Thymus (tissue), 11 donors: Measurements from ENCODE around the gene TEKTIP1. TPM values are rescaled to one million over a fixed set of nuclear protein-coding genes. Genes with fewer than 3 reads are reported as not detected.
"Not testable (repeated sequence)": the region's sequence is repeated elsewhere in the genome, so short reads cannot be mapped to it uniquely, and the experiment has no call there.

Source experiments
- DNase-seq, 9 donors: peaks; one replicate each; pipeline ENCODE4 v3.0.0-alpha.2; 2013; ENCODE audit warnings: low spot score in 9 of 9, low read depth in 6 of 9, missing footprints in 1 of 9
- H3K27ac ChIP-seq, 2 donors: one replicate each; pipeline ENCODE4 v1.5.1; 2013; ENCODE audit warnings: control low read depth in 1 of 2, low read depth in 1 of 2, low read length in 1 of 2, mild to moderate bottlenecking in 1 of 2, moderate library complexity in 1 of 2
- H3K27me3 ChIP-seq, 2 donors: one replicate each; pipeline ENCODE4 v1.5.1; 2013; ENCODE audit warnings: low read length in 1 of 2; ENCODE audit not compliant: control insufficient read depth in 2 of 2, insufficient read depth in 1 of 2
- H3K36me3 ChIP-seq, 2 donors: one replicate each; pipeline ENCODE4 v1.5.1; 2013; ENCODE audit warnings: low read length in 1 of 2, mild to moderate bottlenecking in 1 of 2, moderate library complexity in 1 of 2; ENCODE audit not compliant: control insufficient read depth in 2 of 2, insufficient read depth in 2 of 2
- H3K4me1 ChIP-seq, 2 donors: one replicate each; pipeline ENCODE4 v1.5.1; 2013; ENCODE audit warnings: low read length in 2 of 2; ENCODE audit not compliant: control insufficient read depth in 2 of 2, insufficient read depth in 2 of 2
- H3K4me3 ChIP-seq, 2 donors: one replicate each; pipeline ENCODE4 v1.5.1; 2013; ENCODE audit warnings: low read length in 2 of 2, control low read depth in 1 of 2, mild to moderate bottlenecking in 1 of 2
- H3K9me3 ChIP-seq, 2 donors: one replicate each; pipeline ENCODE4 v1.5.1; 2013; ENCODE audit warnings: low read length in 1 of 2, mild to moderate bottlenecking in 1 of 2; ENCODE audit not compliant: control insufficient read depth in 2 of 2, insufficient read depth in 1 of 2
- WGBS: extraction: QIAGEN DNeasy Blood & Tissue Kit; methylation state at CpG from one replicate; pipeline ENCODE4 v1.1.7; 2013; 5-methylcytosine and 5-hydroxymethylcytosine counted together
- polyA plus RNA-seq: library from polyadenylated mRNA; stranded (reverse); fragments of 200-250 nt; gene quantifications from one replicate; pipeline ENCODE4 v1.2.3, GENCODE V29; 2013
- total RNA-seq: library from RNA; stranded (reverse); fragments of 120-200 nt; gene quantifications from one replicate; pipeline ENCODE4 v1.2.4, GENCODE V29; 2013
- donor health status: healthy.

The TEKTIP1 gene
- total and polyA plus RNA-seq, 2 donors = 0.61 to 4.9 TPM

DNA sequence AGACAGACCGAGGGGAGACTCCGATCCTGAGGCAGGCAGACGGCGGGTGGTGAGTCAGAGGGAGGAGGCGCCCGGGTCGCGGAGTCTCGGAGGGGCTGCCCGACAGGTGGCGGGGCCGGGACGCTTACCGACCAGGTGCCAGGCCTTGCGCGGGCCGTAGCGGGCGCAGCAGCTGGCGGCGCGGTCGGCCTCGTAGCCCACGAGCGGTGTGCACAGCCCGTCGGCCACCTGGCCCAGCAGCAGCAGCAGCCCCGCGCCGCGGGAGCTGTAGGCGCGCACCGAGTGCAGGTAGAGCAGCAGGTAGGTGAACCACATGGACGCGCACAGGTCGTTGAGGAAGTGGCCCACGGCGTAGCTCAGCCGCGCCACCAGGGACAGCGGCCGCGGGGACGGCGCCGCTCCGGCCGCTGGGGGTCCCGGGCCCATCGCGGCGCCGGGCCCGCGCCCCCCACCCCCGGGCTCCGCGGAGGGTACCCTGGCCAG, 18.0 kb downstream of the TEKTIP1 start:
- peak in 3 of 9 donors; percentile 41 to 56 (median 41) for DNase-seq
- Histone ChIP-seq H3K4me1 (peaks cover 30 to 55% of the 10 kb centered on the region in 2 donors), H3K9me3 (no peaks in the 10 kb centered on the region), H3K27me3 (no peaks in the 10 kb centered on the region), H3K27ac (peak overlapping the region; percentile 57 to 79), H3K4me3 (peak overlapping the region; percentile 76 to 98), H3K36me3 (peaks cover 0 to 9% of the 10 kb centered on the region in 2 donors)
- WGBS = under 1% methylated on average over 60 of the region's 60 CpGs

DNA sequence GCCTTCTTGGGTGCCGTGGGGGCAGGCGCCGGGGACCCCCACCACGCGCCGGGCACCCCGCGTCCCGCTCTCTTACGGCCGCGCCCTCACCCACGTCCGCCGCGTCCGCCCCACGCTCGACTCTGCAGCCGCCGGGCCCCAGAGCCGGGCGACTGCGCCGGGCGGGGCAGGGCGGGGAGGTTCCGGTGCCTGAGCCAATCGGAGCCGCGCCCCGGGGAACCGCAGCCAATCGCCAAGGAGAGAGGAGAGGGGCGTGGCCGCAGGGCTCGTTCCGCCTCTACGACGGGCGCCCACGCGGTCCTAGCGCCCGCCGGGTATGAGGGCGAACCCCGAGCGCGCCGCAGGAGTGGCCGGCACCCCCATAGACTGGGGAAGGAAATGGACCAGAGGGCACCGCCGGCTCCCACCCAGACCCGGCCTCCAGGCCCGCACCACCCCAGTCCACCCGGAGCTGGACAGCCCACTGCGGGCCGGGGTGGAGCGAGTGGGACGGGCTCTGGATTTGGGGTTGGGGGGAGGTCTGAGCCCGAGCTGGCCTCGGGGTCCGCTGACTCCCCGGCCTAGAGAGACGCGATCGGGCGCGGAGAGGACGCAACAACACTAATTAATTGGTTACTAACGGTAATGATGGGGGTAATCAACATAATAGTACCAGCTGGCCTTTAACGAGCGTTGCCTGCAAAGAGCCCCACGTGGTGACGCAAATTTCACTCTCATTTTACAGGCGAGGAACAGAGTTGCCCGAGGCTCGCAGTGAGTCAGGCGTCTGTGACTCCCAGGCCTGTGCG, 18.7 kb downstream of the TEKTIP1 start, which contains the start of gene MFSD12:
Gene MFSD12, minus strand, starts transcription at position 126 of the 788 bp plus-strand sequence. CDS start 183 bp downstream, outside the sequence.
- peak in 8 of 9 donors; percentile 81 to 97 (median 92) for DNase-seq
- H3K4me3 ChIP-seq = peak within 1 kb of the TSS; percentile 76 to 98
- no peaks in the 10 kb centered on the region for H3K27me3 ChIP-seq
- H3K4me1 ChIP-seq = peaks cover 30 to 51% of the 10 kb centered on the region in 2 donors
- peaks cover 0 to 9% of the 10 kb centered on the region in 2 donors for H3K36me3 ChIP-seq
- under 1% methylated on average over 81 of the region's 81 CpGs for WGBS
- H3K27ac ChIP-seq = peak within 1 kb of the TSS; percentile 72 to 85
- H3K9me3 ChIP-seq = no peaks in the 10 kb centered on the region

DNA sequence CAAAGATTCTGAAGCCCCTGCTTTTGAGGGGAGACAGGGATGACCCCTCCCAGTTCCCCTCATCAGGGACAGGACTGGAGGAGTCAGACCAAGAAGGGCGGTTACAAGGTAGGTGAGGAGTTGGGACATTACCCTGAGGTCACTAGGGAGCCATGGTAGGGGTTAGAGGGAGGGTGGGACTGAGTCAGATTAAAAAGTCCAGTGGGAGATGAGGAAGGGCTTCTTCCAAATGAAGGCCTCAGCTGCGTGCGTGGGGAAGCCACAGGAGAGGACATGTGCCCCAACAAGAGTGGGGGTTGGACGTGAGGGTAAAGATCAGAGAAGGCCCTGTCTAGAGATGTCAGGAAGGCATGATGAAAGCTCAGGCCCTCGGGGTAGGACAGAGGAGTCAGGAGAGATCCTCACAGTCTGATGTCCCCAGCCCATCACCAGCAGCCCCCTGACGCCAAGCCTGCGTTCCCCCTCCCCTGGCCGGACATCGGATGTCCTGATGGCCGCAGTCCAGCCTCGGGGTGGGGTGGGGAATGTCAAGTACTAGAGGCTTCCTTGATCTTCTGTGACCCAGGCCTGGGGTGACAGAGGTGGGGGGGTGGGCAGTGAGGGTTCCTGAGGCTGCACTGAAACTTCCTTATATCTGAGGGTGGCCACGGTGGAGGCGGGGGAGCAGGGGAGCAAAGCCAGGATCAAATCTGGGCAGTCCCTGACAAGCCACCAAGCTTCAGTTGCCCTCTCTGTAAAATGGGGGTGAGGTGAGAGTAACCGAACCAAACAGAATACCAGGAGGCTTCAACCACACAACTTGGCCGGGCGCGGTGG, 24.9 kb downstream of the TEKTIP1 start:
- H3K4me1 ChIP-seq = peaks cover 0 to 4% of the 10 kb centered on the region in 2 donors
- H3K36me3 ChIP-seq = no peaks in the 10 kb centered on the region
- no peak for DNase-seq
- no peaks in the 10 kb centered on the region for H3K27me3 ChIP-seq
- no peak overlapping the region for H3K27ac ChIP-seq
- WGBS = 92% methylated on average over 17 of the region's 17 CpGs
- H3K4me3 ChIP-seq = no peak overlapping the region
- H3K9me3 ChIP-seq = no peaks in the 10 kb centered on the region

DNA sequence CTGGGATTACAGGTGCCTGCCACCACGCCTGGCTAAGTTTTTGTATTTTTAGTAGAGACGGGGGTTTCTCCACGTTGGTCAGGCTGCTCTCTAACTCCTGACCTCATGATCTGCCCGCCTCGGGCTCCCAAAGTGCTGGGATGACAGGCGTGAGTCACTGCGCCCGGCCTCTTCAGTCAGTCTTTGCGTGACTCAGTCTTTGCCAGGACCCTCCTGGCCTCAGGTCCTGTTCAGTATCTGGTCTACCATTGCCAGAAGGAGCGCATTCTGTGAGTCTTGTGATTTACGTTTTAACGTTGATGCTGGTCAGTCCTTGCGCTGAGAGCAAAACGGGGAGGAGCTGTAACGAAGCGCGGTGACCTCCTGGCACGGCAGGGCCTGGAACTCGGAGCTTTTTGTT, 26.2 kb downstream of the TEKTIP1 start:
- H3K4me1 ChIP-seq = peaks cover 0 to 4% of the 10 kb centered on the region in 2 donors
- no peaks in the 10 kb centered on the region for H3K27me3 ChIP-seq
- H3K27ac ChIP-seq = no peak overlapping the region
- H3K9me3 ChIP-seq = no peaks in the 10 kb centered on the region
- no peaks in the 10 kb centered on the region for H3K36me3 ChIP-seq
- H3K4me3 ChIP-seq = no peak overlapping the region
- DNase-seq = no peak
- WGBS = 95% methylated on average over 19 of the region's 19 CpGs

DNA sequence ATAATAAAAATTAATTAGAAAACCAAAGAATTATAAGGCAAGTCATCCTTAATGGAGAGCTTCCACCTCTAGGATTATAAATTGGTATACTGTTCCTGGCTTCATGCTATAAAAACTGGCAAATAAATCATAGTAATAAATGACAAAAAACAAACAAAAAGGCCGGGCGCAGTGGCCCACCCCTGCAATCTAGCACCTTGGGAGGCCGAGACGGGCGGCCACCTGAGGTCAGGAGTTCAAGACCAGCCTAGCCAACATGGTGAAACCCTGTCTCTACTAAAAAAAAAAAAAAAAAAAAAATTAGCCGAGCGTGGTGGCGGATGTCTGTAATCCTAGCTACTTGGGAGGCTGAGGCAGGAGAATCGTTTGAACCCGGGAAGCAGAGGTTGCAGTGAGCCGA, 31.1 kb downstream of the TEKTIP1 start:
- not testable (repeated sequence) for H3K27ac ChIP-seq, DNase-seq, H3K4me3 ChIP-seq, H3K27me3 ChIP-seq, H3K36me3 ChIP-seq
- Histone ChIP-seq H3K4me1 (peaks cover 12 to 17% of the 10 kb centered on the region in 2 donors), H3K9me3 (peaks cover 0 to 13% of the 10 kb centered on the region in 2 donors)
- 97% methylated on average over 11 of the region's 11 CpGs for WGBS

DNA sequence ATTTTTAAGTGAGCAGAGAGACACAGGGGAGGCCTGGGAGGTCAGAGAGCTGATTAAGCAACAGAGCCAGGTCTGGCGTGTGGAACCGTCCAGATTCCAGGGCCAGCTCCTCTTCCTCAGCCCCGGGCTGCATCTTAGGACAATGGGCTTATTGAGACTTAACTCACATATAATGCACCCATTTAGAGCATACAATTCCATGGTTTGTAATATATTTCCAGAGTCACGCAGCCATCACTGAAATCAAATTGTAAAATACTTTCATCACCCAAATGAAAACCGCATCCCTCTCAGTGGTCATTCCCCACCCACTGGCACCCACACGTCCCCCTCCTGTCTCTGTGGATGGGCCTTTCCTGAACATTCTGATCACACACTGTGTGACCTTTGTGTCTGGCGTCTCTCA, 31.6 kb downstream of the TEKTIP1 start:
- Histone ChIP-seq H3K4me3 (no peak overlapping the region), H3K4me1 (peaks cover 12 to 17% of the 10 kb centered on the region in 2 donors), H3K36me3 (peaks cover 8 to 10% of the 10 kb centered on the region in 2 donors), H3K27ac (no peak overlapping the region), H3K27me3 (no peaks in the 10 kb centered on the region), H3K9me3 (peaks cover 1 to 13% of the 10 kb centered on the region in 2 donors)
- no peak for DNase-seq
- 96% methylated on average over 7 of the region's 7 CpGs for WGBS

DNA sequence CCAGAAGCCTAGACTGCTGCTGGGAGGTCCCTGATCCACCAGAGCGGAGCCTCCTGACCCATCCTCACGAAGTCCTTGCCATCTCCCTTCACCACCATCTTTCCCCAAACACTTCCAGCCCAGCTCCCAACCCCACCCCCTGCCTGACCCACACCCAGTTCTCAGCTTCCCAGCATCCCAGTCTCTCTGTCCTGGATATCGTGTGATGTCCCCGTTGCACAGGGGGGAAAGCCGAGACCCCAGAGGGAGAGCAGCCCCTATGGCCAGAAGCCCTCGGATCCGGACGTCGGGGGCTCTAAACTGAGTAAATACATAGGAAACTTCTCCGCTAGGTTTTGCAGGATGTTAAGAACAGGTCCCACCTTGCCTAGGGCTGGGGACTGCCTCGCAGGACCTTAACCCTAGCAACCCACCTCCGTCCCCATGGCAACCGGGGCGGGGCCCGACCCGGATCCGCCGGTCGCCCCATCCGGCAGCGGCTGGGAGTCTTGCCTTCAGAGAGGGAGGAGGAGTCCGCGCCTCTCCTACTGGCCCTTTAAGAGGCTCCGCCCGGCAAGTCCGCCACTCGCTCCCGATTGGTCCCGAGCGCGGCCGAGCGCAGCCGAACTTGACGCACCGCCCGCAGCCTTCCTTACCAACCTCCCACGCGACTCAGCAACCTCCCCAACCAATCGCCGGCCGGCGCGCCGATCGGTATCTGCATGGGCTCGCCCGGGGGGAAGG, 33.3 kb downstream of the TEKTIP1 start:
- Histone ChIP-seq H3K36me3 (peaks cover 17 to 26% of the 10 kb centered on the region in 2 donors), H3K4me1 (peaks cover 12 to 26% of the 10 kb centered on the region in 2 donors), H3K9me3 (peaks cover 1 to 13% of the 10 kb centered on the region in 2 donors), H3K27ac (peak overlapping the region; percentile 44 to 77), H3K4me3 (peak overlapping the region; percentile 44 to 50), H3K27me3 (no peaks in the 10 kb centered on the region)
- 4% methylated on average over 48 of the region's 48 CpGs for WGBS
- DNase-seq = peak; percentile 97 to 100 (median 100)

DNA sequence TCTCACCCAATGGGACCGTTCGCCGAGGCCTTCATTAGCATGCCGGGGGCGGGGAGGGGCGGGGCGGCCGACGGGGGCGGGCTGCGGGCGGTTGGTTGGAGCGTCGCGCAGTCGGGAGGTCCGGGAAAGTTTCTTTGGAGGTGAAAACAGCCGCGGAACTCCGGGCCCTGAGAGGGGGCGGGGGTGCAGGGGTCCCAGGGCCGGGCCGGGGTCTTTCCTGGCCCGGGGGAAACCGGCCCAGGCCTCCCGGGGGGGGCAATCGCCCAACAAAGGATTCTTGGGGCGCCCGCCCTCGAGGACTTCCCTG, 33.8 kb downstream of the TEKTIP1 start, which contains the start of gene HMG20B:
Gene HMG20B, plus strand, starts transcription at position 90 of the 307 bp plus-strand sequence. CDS start 366 bp downstream, outside the sequence.
- Histone ChIP-seq H3K36me3 (peaks cover 17 to 29% of the 10 kb centered on the region in 2 donors), H3K27ac (peak within 1 kb of the TSS; percentile 77), H3K4me3 (peak within 1 kb of the TSS; percentile 80 to 83), H3K4me1 (peaks cover 12 to 26% of the 10 kb centered on the region in 2 donors), H3K9me3 (peaks cover 1 to 13% of the 10 kb centered on the region in 2 donors), H3K27me3 (no peaks in the 10 kb centered on the region)
- DNase-seq = no peak
- WGBS = under 1% methylated on average over 30 of the region's 30 CpGs
